NK-92 treated with Interleukin-12 subunit alpha and Interleukin-12 subunit beta, amount 100 ng/mL, for 24 hours (cell line): ENCODE data around the gene PADI2.
A peak's percentile ranks its signal among the peaks of the same experiment; 100 is the strongest.

Experiments
- DNase-seq: peaks from one replicate; lab custom pipeline; 2025; lab: John Stamatoyannopoulos, UW

PADI2 gene

GRCh38 chr1:17112496-17113236 lies 6.6 kb downstream of the PADI2 start:
- no peak for DNase-seq

GRCh38 chr1:17112076-17112475 lies 7.2 kb downstream of the PADI2 start:
- DNase-seq: no peak

GRCh38 chr1:17110555-17110926 lies 8.7 kb downstream of the PADI2 start:
- no peak for DNase-seq

GRCh38 chr1:17109892-17110554 lies 9.2 kb downstream of the PADI2 start:
- no peak for DNase-seq

GRCh38 chr1:17108786-17109185 lies 10.5 kb downstream of the PADI2 start:
- DNase-seq: no peak

- no peak for DNase-seq
Observed at GRCh38 chr1:17108360-17108759, 10.9 kb downstream of the PADI2 start.

- no peak for DNase-seq
Observed at GRCh38 chr1:17104782-17105181, 14.5 kb downstream of the PADI2 start.

- DNase-seq: no peak
Observed at GRCh38 chr1:17102232-17102631, 17.0 kb downstream of the PADI2 start.

GRCh38 chr1:17101261-17101660 lies 18.0 kb downstream of the PADI2 start:
- no peak for DNase-seq

- DNase-seq: peak; percentile 21
Observed at GRCh38 chr1:17099616-17100340, 19.5 kb downstream of the PADI2 start.

GRCh38 chr1:17098446-17099317 lies 20.6 kb downstream of the PADI2 start:
- DNase-seq: peak; percentile 33

GRCh38 chr1:17097787-17098186 lies 21.5 kb downstream of the PADI2 start:
- no peak for DNase-seq

GRCh38 chr1:17097147-17097546 lies 22.1 kb downstream of the PADI2 start:
- DNase-seq: no peak

- DNase-seq: no peak
Observed at GRCh38 chr1:17096584-17096983, 22.7 kb downstream of the PADI2 start.

GRCh38 chr1:17095141-17095540 lies 24.1 kb downstream of the PADI2 start:
- DNase-seq: no peak

- DNase-seq: no peak
Observed at GRCh38 chr1:17094664-17095063, 24.6 kb downstream of the PADI2 start.

- DNase-seq: no peak
Observed at GRCh38 chr1:17093822-17094393, 25.3 kb downstream of the PADI2 start.

- DNase-seq: no peak
Observed at GRCh38 chr1:17091252-17091651, 28.0 kb downstream of the PADI2 start.

- DNase-seq: no peak
Observed at GRCh38 chr1:17089506-17089905, 29.7 kb downstream of the PADI2 start.

GRCh38 chr1:17086751-17087150 lies 32.5 kb downstream of the PADI2 start:
- DNase-seq: no peak

GRCh38 chr1:17084787-17085186 lies 34.5 kb downstream of the PADI2 start:
- DNase-seq: no peak

GRCh38 chr1:17082761-17083160 lies 36.5 kb downstream of the PADI2 start:
- no peak for DNase-seq
